ENCODE measurements around the gene DPP8. TPM values are rescaled to one million over a fixed set of nuclear protein-coding genes. Genes with fewer than 3 reads are reported as not detected.

The DPP8 gene
- total RNA-seq, 3 donors from 2014 or later (not counting 1 experiment from before 2014, with no cell fraction given): 51.7 to 64.8 (median 62.4) TPM

- H3K4me1 Mint-ChIP-seq: peaks cover 13 to 15% of the 10 kb centered on the region in 2 donors
- no peak overlapping the region for H3K4me3 Mint-ChIP-seq
- no peaks in the 10 kb centered on the region for H3K27me3 Mint-ChIP-seq (ENCODE audit: low read depth in 2 of 2)
- H3K4me3 ChIP-seq (ENCODE audit: low read length): no peak overlapping the region
- H3K27ac Mint-ChIP-seq: no peak overlapping the region
- ATAC-seq (no peak), DNase-seq (no peak)
- H3K36me3 Mint-ChIP-seq: no peaks in the 10 kb centered on the region
- no peaks in the 10 kb centered on the region for H3K9me3 Mint-ChIP-seq
- WGBS (ENCODE audit: insufficient coverage): 96% methylated on average over 3 of the region's 3 CpGs
- H3K9me3 ChIP-seq (ENCODE audit: control insufficient read depth, insufficient read depth, low read length): no peaks in the 10 kb centered on the region
- intact Hi-C loops (cut with micrococcal nuclease): no loop called here
- TF ChIP-seq, protein P1, sequence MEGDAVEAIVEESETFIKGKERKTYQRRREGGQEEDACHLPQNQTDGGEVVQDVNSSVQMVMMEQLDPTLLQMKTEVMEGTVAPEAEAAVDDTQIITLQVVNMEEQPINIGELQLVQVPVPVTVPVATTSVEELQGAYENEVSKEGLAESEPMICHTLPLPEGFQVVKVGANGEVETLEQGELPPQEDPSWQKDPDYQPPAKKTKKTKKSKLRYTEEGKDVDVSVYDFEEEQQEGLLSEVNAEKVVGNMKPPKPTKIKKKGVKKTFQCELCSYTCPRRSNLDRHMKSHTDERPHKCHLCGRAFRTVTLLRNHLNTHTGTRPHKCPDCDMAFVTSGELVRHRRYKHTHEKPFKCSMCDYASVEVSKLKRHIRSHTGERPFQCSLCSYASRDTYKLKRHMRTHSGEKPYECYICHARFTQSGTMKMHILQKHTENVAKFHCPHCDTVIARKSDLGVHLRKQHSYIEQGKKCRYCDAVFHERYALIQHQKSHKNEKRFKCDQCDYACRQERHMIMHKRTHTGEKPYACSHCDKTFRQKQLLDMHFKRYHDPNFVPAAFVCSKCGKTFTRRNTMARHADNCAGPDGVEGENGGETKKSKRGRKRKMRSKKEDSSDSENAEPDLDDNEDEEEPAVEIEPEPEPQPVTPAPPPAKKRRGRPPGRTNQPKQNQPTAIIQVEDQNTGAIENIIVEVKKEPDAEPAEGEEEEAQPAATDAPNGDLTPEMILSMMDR (IDR thresholded peaks at IDR 0.05): no peak
- H3K4me1 ChIP-seq (ENCODE audit: control insufficient read depth, insufficient read depth, low read length): no peaks in the 10 kb centered on the region
- H3K27me3 ChIP-seq (ENCODE audit: control insufficient read depth, insufficient read depth, low read length): no peaks in the 10 kb centered on the region
- H3K27ac ChIP-seq (ENCODE audit: low read length): no peak overlapping the region
- no peaks in the 10 kb centered on the region for H3K36me3 ChIP-seq (ENCODE audit: control insufficient read depth, insufficient read depth, low read length)
Observed at GRCh38 chr15:65541231-65541820, 23.8 kb upstream of the DPP8 start.

DNA sequence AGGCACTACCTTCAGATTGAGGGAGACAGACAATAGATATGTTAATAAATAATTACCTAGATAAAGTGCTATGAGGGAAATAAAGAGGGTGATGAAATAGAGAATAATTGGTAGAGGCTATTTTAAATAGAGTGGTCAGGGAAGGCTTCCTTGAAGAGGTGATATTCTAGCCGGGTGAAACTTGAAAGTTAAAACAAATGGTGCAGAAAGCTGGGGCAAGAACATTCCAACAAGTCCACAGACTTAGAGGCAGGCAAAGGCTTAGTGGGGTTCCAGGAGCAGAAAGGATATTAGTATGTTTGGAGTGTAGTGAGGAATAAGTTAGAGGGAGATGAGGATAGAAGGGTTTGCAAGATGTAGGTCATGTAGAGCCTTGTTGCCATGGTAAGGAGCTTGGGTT, 22.8 kb upstream of the DPP8 start:
- 100% methylated on average over 1 of the region's 1 CpG for WGBS (ENCODE audit: insufficient coverage)
- H3K27me3 ChIP-seq (ENCODE audit: control insufficient read depth, insufficient read depth, low read length): no peaks in the 10 kb centered on the region
- no peaks in the 10 kb centered on the region for H3K9me3 Mint-ChIP-seq
- TF ChIP-seq, protein P1 (IDR thresholded peaks at IDR 0.05): no peak
- no peak overlapping the region for H3K4me3 ChIP-seq (ENCODE audit: low read length)
- no peaks in the 10 kb centered on the region for H3K4me1 ChIP-seq (ENCODE audit: control insufficient read depth, insufficient read depth, low read length)
- H3K27me3 Mint-ChIP-seq (ENCODE audit: low read depth in 2 of 2): no peaks in the 10 kb centered on the region
- peaks cover 13 to 18% of the 10 kb centered on the region in 2 donors for H3K4me1 Mint-ChIP-seq
- intact Hi-C loops (cut with micrococcal nuclease): no loop called here
- no peak overlapping the region for H3K27ac ChIP-seq (ENCODE audit: low read length)
- H3K4me3 Mint-ChIP-seq: no peak overlapping the region
- ATAC-seq (no peak), DNase-seq (no peak)
- no peaks in the 10 kb centered on the region for H3K9me3 ChIP-seq (ENCODE audit: control insufficient read depth, insufficient read depth, low read length)
- H3K36me3 ChIP-seq (ENCODE audit: control insufficient read depth, insufficient read depth, low read length): no peaks in the 10 kb centered on the region
- H3K27ac Mint-ChIP-seq: no peak overlapping the region
- no peaks in the 10 kb centered on the region for H3K36me3 Mint-ChIP-seq

DNA sequence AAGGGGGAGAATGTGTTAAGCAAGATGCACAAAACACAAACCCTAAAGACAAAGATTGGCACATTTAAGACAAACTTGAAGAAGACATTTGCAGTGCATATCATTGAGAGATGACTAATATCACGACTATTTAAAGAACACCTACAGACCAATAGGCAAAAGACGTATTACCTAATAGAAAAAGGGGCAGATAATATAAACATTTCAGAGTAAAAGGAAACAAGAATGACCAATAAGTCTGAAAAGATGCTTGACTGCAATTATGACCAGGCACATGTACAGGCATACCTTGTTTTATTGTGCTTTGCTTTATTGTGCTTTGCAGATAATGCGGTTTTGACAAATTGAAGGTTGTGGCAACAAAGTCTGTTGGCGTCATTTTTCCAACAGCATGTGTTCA, 17.7 kb upstream of the DPP8 start:
- no peak overlapping the region for H3K4me3 ChIP-seq (ENCODE audit: low read length)
- TF ChIP-seq, protein P1 (IDR thresholded peaks at IDR 0.05): no peak
- DNase-seq: no peak
- no peaks in the 10 kb centered on the region for H3K9me3 ChIP-seq (ENCODE audit: control insufficient read depth, insufficient read depth, low read length)
- no peaks in the 10 kb centered on the region for H3K36me3 ChIP-seq (ENCODE audit: control insufficient read depth, insufficient read depth, low read length)
- Mint-ChIP-seq H3K4me3 (no peak overlapping the region), H3K27ac (no peak overlapping the region), H3K36me3 (no peaks in the 10 kb centered on the region), H3K9me3 (no peaks in the 10 kb centered on the region), H3K4me1 (peaks cover 26 to 31% of the 10 kb centered on the region in 2 donors), H3K27me3 (ENCODE audit: low read depth in 2 of 2) (no peaks in the 10 kb centered on the region)
- no peak overlapping the region for H3K27ac ChIP-seq (ENCODE audit: low read length)
- no peaks in the 10 kb centered on the region for H3K27me3 ChIP-seq (ENCODE audit: control insufficient read depth, insufficient read depth, low read length)
- H3K4me1 ChIP-seq (ENCODE audit: control insufficient read depth, insufficient read depth, low read length): peaks cover 9% of the 10 kb centered on the region
- 97% methylated on average over 3 of the region's 4 CpGs for WGBS (ENCODE audit: insufficient coverage)
- intact Hi-C loops (cut with micrococcal nuclease): no loop called here
- no peak for ATAC-seq
